Activated CD4-positive, alpha-beta T cell treated with anti-CD3 and anti-CD28 coated beads, Interleukin-2, amount 10 ng/mL, durations not matched to agents 7 days and 5 days (primary cell): ENCODE data around the gene STK33. TPM values are rescaled to one million over a fixed set of nuclear protein-coding genes. Genes with fewer than 3 reads are reported as not detected.

Experiments used
- CTCF ChIA-PET: fragments of 350-600 bp; sonication (Branson Sonifier 250); formaldehyde crosslinking; loops from one replicate; lab custom pipeline; 2021; ENCODE audit warnings: antibody characterized with exemption; lab: Charles Lee
- POLR2A ChIA-PET: fragments of 350-600 bp; sonication (Branson Sonifier 250); formaldehyde crosslinking; loops from one replicate; lab custom pipeline; 2021; ENCODE audit warnings: antibody characterized with exemption; lab: Charles Lee
- DNase-seq: peaks from one replicate; pipeline ENCODE4 v3.0.0-alpha.2; 2020
- H3K27ac Mint-ChIP-seq: one replicate; pipeline ENCODE4 v1.8.0; 2021; ENCODE audit warnings: mild to moderate bottlenecking, moderate library complexity, mixed read lengths
- H3K27me3 Mint-ChIP-seq: one replicate; pipeline ENCODE4 v1.8.0; 2021; ENCODE audit warnings: mixed read lengths
- H3K36me3 Mint-ChIP-seq: one replicate; pipeline ENCODE4 v1.8.0; 2021; ENCODE audit warnings: low read depth, mixed read lengths
- H3K4me1 Mint-ChIP-seq: one replicate; pipeline ENCODE4 v1.8.0; 2021; ENCODE audit warnings: mixed read lengths
- H3K4me3 Mint-ChIP-seq: one replicate; pipeline ENCODE4 v1.8.0; 2021; ENCODE audit warnings: mild to moderate bottlenecking, moderate library complexity, mixed read lengths
- H3K9me3 Mint-ChIP-seq: one replicate; pipeline ENCODE4 v1.8.0; 2021; ENCODE audit warnings: mixed read lengths
- total RNA-seq, 2 experiments: library from RNA; stranded (reverse); gene quantifications; one replicate each; pipeline ENCODE4 v1.2.3, GENCODE V29; 2021

Gene STK33
- total RNA-seq, 2 experiments from 2014 or later, result 0.79 to 1.1 TPM

DNA sequence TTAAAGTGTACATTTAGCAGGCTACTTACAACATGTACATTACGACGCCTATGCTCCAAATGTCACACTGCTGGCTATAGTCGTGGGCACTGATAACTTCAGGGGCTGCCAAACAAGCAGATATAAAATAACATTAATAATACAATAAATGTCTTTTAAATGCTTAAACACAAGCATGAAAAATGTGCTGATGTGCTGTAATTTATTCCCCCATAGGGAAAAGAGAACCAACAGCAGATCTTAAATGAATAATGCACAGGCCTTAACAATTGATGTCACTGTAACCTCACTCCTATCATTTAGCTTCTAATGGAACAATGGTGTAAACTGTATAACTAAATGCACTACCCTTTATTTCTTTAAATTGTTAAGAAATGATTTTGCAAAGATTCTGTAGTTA, 153.4 kb downstream of the STK33 start:
- H3K4me1 Mint-ChIP-seq, result no peaks in the 10 kb centered on the region
- no peak for DNase-seq
- H3K27ac Mint-ChIP-seq, result no peak overlapping the region
- H3K9me3 Mint-ChIP-seq, result no peaks in the 10 kb centered on the region
- H3K4me3 Mint-ChIP-seq, result no peak overlapping the region
- no peaks in the 10 kb centered on the region for H3K27me3 Mint-ChIP-seq
- POLR2A ChIA-PET, result no interaction called here
- H3K36me3 Mint-ChIP-seq, result no peaks in the 10 kb centered on the region
- CTCF ChIA-PET, result no interaction called here

DNA sequence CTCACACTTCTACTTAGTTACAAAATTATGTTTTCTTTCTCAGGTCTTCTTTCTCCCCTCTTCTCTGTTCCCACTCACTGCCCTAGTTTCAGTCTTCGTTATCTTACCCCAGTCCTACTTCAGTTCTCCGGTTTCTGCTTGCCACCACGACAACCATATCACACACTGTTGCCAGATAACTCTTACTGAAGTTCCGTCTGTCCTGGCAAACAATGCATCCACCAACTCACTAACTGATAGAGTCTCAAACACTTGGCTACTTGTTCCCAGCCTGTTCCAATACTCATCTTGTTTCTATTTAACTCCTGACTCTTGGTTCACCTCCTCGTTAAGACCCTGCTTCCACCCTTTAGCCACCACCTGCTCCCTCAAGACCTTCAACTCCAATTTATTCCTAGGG, 164.5 kb downstream of the STK33 start:
- Mint-ChIP-seq H3K4me1 (no peaks in the 10 kb centered on the region), H3K27me3 (peaks cover 4% of the 10 kb centered on the region), H3K36me3 (no peaks in the 10 kb centered on the region), H3K4me3 (no peak overlapping the region), H3K27ac (no peak overlapping the region), H3K9me3 (no peaks in the 10 kb centered on the region)
- POLR2A ChIA-PET, result no interaction called here
- CTCF ChIA-PET, result no interaction called here
- no peak for DNase-seq

DNA sequence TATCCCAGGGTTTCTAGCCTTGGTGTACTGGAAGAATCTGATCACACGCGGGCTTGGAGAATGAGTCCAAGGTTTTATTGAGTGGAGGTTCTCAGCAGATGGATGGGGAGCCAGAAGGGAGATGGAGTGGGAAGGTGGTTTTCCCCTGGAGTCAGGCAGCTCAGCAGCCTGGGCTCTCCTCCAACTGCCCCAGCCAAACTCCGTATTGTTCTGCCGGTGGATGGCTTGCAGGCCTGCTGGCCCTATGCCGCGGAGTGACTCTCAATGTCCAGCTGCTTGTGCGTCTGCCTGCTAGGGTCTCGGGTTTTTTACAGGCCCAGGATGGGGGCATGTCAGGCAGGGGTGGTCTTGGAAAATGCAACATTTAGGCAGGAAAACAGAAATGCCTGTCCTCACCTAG, 168.0 kb downstream of the STK33 start:
- CTCF ChIA-PET, result no interaction called here
- no peaks in the 10 kb centered on the region for H3K36me3 Mint-ChIP-seq
- H3K4me3 Mint-ChIP-seq, result no peak overlapping the region

DNA sequence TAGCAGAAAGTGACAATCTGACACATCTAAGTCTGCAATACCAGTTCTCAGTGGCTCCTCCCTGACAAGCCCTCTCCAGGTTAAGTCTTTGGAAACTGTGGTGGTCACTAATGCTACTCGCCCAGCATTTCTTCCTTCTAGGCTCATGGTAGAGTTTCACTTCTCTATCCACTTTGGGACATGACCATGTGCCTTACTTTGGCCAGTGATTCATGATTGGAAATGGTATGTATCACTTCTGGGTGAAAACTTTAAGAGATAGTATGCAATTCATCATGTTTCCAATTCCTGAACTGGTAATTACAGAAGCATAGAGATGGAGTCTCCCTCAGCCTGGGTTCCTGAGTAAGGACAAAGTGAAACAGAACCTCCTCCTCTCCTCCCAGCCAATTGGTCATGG, 178.8 kb downstream of the STK33 start:
- no peak for DNase-seq
- Mint-ChIP-seq H3K4me3 (no peak overlapping the region), H3K9me3 (no peaks in the 10 kb centered on the region), H3K4me1 (no peaks in the 10 kb centered on the region), H3K27ac (no peak overlapping the region), H3K27me3 (peaks cover 6% of the 10 kb centered on the region), H3K36me3 (no peaks in the 10 kb centered on the region)
- POLR2A ChIA-PET, result no interaction called here
- CTCF ChIA-PET, result interaction anchor here (1.5 kb wide), 1 partner anchor 23 kb away, joined by 3 read pairs; no protein-coding TSS in a partner anchor

More for the DNA sequence above, 168.0 kb downstream of the STK33 start:
- POLR2A ChIA-PET, result no interaction called here
- Mint-ChIP-seq H3K9me3 (no peaks in the 10 kb centered on the region), H3K27ac (no peak overlapping the region), H3K4me1 (no peaks in the 10 kb centered on the region), H3K27me3 (peaks cover 5% of the 10 kb centered on the region)
- no peak for DNase-seq

DNA sequence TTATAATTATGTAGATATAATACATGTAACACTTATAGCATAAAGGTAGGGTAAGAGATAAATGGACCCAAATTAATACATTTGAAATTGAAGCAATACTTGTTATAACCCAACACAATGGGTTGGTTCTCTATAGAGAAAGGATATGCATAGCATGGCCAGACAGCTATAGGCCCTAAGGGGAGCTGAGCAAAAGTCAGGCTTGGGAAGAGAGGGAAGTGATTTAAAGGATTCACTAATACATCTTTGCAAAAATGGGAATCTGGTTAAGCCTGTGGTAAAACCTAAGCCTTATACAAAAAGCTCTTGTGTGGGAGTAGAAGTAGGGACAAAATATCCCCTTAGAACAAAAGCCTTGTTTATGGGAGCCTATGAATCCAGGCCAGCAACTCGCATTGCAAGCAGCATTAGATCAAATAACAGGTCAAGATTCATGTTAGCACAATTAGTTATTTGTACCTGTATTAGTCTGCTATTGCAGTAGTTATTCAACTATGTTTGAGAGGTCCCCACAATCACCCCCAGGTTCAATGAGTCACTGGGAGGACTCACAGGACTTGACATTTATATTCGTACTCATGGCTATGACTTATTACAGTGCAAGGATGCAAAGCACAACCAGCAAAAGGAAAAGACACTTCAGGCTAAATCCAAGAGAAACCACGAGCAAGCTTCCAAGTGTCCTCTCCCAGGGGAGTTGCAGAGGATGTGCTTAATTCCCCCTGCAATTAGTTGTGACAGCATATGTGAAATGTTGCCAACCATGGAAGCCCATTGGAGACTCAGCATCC, 185.7 kb downstream of the STK33 start:
- POLR2A ChIA-PET, result no interaction called here

DNA sequence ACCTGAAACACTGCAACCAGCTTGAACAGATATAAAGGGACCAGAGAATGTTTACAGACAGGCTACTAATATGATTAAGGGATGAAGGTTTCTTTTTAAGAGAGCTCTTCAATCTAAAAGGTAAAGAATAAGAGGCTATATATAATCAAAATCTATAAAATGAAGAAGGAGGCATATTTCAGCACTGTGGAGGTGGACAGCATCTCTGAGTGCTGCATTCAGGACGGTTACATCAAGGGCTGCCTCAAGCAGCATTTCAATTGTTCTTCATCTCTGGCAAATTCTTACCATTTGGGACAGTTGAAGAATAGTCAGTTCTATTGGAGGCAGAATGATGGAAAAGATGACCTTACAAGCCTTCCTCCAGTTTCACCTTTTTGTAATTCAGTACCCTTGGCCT, 190.7 kb downstream of the STK33 start:
- Mint-ChIP-seq H3K36me3 (no peaks in the 10 kb centered on the region), H3K27me3 (peaks cover 2% of the 10 kb centered on the region), H3K27ac (no peak overlapping the region), H3K4me3 (no peak overlapping the region), H3K9me3 (no peaks in the 10 kb centered on the region), H3K4me1 (no peaks in the 10 kb centered on the region)
- POLR2A ChIA-PET, result no interaction called here
- CTCF ChIA-PET, result no interaction called here
- DNase-seq, result no peak

More for the DNA sequence above, 185.7 kb downstream of the STK33 start:
- no peak for DNase-seq
- Mint-ChIP-seq H3K27ac (no peak overlapping the region), H3K9me3 (no peaks in the 10 kb centered on the region), H3K36me3 (no peaks in the 10 kb centered on the region), H3K4me1 (no peaks in the 10 kb centered on the region), H3K27me3 (no peaks in the 10 kb centered on the region), H3K4me3 (no peak overlapping the region)
- CTCF ChIA-PET, result no interaction called here

DNA sequence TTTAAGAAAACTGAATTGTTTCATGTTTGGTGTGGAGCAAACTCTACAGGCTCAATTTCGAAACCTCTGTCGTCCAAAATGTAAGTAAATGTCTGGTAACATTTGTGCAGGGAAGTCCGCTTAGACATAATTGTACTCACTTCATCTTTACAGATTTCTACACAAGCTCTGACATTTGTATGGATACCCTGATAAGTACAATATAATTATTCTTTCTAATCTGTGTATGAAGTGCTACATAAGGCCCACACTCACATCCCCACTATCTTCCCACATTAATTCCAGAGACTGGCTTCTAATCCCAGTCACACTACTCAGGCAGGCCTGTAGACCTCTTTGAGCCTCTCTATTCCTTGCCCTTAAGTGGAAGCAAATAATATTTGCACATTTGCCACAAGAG, 201.1 kb downstream of the STK33 start:
- POLR2A ChIA-PET, result no interaction called here

DNA sequence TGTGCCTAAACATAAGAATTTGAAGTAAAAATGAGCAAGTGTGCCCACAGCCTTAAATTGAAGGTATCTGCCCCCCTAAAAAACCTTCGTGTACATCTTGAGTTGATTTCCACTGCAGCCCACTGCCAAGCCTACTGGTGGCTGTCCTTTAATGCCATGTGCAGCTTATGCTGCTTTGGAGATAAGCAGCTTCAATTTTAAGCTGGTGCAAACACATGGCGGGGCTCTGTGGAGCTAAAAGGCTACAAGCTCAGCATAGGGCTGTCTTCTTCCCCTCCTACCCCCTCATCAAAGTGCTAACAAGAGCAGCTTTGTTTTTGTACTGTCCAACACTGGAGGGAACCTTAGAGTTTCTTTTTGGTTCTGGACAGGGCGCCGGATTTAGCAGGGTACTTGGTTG, 201.9 kb downstream of the STK33 start:
- Mint-ChIP-seq H3K27me3 (peaks cover 2% of the 10 kb centered on the region), H3K36me3 (no peaks in the 10 kb centered on the region), H3K9me3 (peaks cover 3% of the 10 kb centered on the region), H3K4me1 (no peaks in the 10 kb centered on the region), H3K4me3 (no peak overlapping the region), H3K27ac (no peak overlapping the region)
- no peak for DNase-seq
- ChIA-PET CTCF (interaction anchor here (1.1 kb wide), 1 partner anchor 23 kb away, joined by 3 read pairs; no protein-coding TSS in a partner anchor), POLR2A (no interaction called here)

More for the DNA sequence above, 201.1 kb downstream of the STK33 start:
- CTCF ChIA-PET, result interaction anchor here (1.1 kb wide), 1 partner anchor 22 kb away, joined by 3 read pairs; no protein-coding TSS in a partner anchor
- no peak overlapping the region for H3K4me3 Mint-ChIP-seq
- H3K27me3 Mint-ChIP-seq, result peaks cover 2% of the 10 kb centered on the region
- H3K9me3 Mint-ChIP-seq, result peaks cover 3% of the 10 kb centered on the region
- no peak for DNase-seq
- no peak overlapping the region for H3K27ac Mint-ChIP-seq
- no peaks in the 10 kb centered on the region for H3K36me3 Mint-ChIP-seq
- no peaks in the 10 kb centered on the region for H3K4me1 Mint-ChIP-seq

DNA sequence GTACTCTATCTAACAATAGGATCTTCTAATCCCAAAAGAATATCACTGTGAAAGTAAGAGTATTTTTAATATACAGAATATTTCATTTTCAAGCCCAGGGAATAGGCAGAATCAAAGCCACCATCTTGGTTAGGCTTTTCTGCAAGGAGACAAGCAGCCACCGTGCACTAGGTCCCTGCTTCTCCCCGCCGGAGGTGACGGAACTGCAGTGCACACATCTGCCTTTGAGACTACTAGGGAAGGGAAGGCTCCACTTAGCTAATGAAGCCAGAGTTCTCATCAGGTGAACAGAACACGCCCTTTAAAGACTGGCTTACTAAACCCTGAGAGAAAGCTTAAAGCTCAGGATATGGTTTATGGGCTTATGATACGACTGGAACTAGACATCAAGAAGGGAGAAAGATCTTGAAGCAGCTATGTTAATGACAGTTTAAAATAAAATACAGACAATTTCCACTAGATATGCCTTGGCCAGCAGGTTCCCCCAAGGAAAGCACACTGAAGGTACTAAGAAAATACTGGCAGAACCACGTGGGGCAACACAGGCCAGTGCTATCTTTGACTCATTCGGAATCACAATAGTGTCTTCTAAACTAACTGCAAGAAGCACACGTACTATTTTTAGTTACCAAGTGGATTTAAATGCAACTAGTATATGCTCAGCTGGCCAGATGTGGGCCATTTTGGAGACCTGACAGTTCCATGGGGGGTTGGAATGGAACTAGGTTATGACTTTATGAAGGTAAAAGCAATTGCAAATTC, 203.0 kb downstream of the STK33 start:
- DNase-seq, result no peak
- POLR2A ChIA-PET, result no interaction called here
- Mint-ChIP-seq H3K4me3 (no peak overlapping the region), H3K4me1 (no peaks in the 10 kb centered on the region), H3K36me3 (no peaks in the 10 kb centered on the region), H3K9me3 (no peaks in the 10 kb centered on the region), H3K27me3 (peaks cover 2% of the 10 kb centered on the region), H3K27ac (no peak overlapping the region)
- CTCF ChIA-PET, result no interaction called here

DNA sequence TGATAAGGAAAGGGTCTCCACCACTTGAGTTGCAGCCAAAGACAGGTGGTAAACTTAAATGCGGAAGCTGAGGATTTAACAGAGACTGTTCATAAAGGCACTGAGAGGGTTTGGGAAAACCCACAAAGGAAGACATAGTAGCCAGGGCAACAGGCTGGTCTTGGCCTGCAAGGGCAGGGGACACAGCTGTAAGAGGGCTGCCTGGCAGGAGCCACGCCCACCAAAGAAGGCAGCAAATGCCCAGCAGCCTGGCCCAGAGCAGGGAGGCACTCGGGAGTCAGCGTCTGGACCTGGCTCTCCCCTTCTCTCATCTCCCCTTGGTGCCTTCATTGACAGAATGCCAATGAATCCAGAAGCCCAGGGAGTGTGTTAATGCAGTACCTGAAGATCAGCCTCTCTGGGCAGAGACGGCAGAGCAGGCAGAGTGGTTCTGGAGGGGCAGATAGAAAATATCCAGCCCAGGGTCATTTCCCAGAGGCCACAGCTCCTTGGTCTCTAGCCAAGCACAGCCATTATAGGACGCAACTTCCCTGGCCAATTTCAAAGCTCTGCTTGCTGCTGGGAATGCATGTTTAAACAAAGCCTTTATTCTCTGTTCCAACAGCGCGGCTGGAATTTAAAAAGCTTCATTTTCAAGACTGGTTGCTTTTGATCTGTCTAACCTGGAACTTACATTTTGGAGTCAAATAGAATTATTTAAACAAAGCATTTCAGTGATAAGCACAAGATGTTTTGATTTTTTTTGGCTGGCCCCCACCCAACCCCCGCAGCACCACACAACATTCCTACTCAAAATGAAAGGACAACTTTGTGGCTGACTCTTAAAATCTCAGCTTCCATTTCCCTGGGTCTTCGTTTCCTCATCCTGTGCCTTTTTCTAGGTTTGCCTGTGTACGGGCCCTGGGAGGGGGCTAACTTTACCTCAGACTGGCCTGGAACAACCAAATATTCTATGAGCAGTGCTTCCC, 204.7 kb downstream of the STK33 start:
- H3K4me3 Mint-ChIP-seq, result no peak overlapping the region
- H3K27ac Mint-ChIP-seq, result no peak overlapping the region
- DNase-seq, result no peak
- H3K4me1 Mint-ChIP-seq, result no peaks in the 10 kb centered on the region
- ChIA-PET POLR2A (no interaction called here), CTCF (no interaction called here)
- H3K36me3 Mint-ChIP-seq, result no peaks in the 10 kb centered on the region
- no peaks in the 10 kb centered on the region for H3K9me3 Mint-ChIP-seq
- no peaks in the 10 kb centered on the region for H3K27me3 Mint-ChIP-seq

DNA sequence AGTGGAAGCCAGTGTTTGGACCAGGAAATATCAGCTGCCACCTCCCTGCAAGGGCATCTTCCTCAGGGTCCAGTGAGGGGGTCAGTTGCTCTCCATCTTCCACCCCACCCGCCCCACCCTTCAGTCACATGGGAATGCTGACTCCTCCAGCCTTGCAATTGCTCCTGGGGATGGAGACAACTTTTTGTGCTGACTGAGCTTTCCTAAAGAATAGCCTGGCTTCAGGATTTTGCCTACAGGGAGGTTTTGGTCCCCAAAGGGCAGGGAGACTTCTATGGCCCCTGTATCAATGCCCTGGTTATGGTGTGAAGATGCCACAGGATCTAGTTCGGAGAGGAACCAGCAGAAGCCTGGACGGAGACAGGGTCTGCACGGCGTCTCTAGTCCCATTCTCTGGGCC, 206.3 kb downstream of the STK33 start:
- H3K27me3 Mint-ChIP-seq, result no peaks in the 10 kb centered on the region
- H3K4me1 Mint-ChIP-seq, result no peaks in the 10 kb centered on the region
- H3K4me3 Mint-ChIP-seq, result no peak overlapping the region
- ChIA-PET CTCF (no interaction called here), POLR2A (no interaction called here)
- no peak overlapping the region for H3K27ac Mint-ChIP-seq
- DNase-seq, result no peak
- H3K36me3 Mint-ChIP-seq, result no peaks in the 10 kb centered on the region
- no peaks in the 10 kb centered on the region for H3K9me3 Mint-ChIP-seq

DNA sequence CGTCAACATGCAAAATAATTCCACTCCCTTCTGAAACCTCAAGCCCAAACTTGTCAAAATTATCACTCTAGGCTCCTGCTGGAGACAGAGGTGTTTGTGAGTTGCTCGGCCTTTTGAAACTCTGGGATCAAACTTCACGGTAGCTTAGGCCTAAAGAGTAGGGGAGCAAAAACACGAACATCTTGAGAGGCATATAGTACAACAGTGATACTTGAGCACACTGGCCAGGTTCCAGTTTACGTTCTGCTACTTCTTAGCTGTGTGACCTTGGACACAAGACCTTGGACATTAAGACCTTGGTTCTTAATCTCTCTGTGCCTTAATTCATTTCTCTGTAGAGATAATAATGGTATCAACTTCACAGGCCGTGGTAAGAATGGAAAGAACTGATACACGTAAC, 206.9 kb downstream of the STK33 start:
- Mint-ChIP-seq H3K36me3 (no peaks in the 10 kb centered on the region), H3K27me3 (no peaks in the 10 kb centered on the region), H3K9me3 (no peaks in the 10 kb centered on the region), H3K4me3 (no peak overlapping the region), H3K4me1 (no peaks in the 10 kb centered on the region), H3K27ac (no peak overlapping the region)
- DNase-seq, result no peak
- ChIA-PET POLR2A (no interaction called here), CTCF (interaction anchor here (0.6 kb wide), 1 partner anchor 351 kb away, joined by 3 read pairs; no protein-coding TSS in a partner anchor)
